ENCODE data around the gene GSTO1.
A peak's percentile ranks its signal among the peaks of the same experiment; 100 is the strongest.
"Not testable (repeated sequence)": the region's sequence is repeated elsewhere in the genome, so short reads cannot be mapped to it uniquely, and the experiment has no call there.

The GSTO1 gene

DNA sequence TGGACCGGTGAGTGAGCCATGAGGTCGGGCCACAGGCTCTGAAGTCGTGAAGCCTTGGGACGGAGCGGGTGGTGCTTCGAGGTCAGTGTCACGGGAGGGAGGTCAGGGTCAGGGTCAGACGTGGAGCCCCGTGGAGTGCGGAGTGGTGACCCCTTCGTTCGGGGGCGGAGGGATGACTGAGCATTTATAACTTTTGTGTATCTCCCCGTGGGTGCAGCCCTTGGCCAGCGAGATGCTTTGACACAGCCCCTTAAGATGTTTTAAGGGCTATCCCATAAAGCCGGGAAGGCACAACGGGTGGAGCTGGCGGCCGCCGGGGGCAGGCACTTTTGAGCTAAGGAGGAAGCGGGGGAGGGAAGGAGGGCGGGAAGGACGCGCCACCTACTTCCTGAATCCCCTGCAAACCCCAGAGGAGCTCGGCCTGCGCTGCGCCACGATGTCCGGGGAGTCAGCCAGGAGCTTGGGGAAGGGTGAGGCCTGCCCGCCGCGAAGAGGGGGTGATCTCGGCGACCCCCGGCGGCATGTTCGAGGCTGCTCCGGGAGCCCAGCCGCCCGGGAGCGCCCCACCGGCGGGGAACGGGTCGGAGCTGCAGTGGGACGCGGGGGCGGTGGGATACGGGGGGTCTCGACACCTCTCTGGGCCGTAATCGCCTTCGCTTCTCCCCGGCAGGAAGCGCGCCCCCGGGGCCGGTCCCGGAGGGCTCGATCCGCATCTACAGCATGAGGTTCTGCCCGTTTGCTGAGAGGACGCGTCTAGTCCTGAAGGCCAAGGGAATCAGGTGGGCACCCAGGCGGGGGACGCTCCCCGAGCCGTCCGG lies at the start of gene GSTO1:
Gene GSTO1, plus strand, starts transcription at position 400 of the 818 bp plus-strand sequence. Its CDS starts 37 bp downstream, at position 437.
- DNase-seq: peak; percentile 88

- DNase-seq: no peak
Measured at GRCh38 chr10:104208730-104209129, 46.0 kb upstream of the GSTO1 start.

GRCh38 chr10:104209575-104210198 lies 45.0 kb upstream of the GSTO1 start:
- DNase-seq: peak; percentile 66

DNA sequence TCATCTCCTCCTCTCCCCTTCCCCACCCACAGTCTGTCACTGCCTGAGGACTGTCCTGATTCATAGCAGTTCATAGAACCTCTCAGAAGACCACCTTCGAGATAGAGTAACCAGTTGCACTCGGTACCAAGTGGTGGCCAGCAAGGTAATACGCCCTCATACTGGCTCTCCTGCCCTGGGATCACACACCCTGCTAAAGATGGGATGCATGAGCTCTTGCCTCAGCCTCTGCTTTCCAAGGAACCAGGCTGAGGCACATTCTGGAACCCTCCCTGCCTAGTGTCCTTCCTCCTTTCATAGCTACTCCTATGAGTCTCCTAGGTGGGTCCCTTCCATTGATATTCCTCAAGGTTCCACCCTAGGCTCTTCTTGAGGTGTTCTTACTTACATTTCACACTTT lies 38.1 kb upstream of the GSTO1 start:
- DNase-seq: no peak

GRCh38 chr10:104218751-104219150 lies 35.9 kb upstream of the GSTO1 start:
- peak; percentile 39 for DNase-seq

DNA sequence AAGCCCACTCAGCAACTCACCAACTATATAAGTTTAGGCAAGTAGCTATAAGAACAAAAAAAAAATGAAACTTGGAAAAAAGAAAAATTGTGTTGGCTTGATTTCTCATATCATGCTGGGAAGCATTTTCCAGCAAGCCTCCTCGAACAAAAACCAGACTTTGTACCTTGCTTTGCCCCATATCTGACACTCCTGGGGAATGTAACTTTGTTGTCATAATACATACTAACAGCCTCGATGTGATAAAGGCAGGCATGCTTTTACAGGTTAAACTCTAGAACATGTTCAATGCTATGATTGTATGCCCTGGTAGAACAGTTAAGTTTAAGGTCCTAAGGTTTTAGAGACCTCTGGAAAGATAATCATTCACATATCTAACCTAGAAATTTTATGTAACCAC lies 34.2 kb upstream of the GSTO1 start:
- no peak for DNase-seq

- no peak for DNase-seq
Measured at GRCh38 chr10:104223304-104223703, 31.4 kb upstream of the GSTO1 start.

- no peak for DNase-seq
Measured at GRCh38 chr10:104230490-104230889, 24.2 kb upstream of the GSTO1 start.

DNA sequence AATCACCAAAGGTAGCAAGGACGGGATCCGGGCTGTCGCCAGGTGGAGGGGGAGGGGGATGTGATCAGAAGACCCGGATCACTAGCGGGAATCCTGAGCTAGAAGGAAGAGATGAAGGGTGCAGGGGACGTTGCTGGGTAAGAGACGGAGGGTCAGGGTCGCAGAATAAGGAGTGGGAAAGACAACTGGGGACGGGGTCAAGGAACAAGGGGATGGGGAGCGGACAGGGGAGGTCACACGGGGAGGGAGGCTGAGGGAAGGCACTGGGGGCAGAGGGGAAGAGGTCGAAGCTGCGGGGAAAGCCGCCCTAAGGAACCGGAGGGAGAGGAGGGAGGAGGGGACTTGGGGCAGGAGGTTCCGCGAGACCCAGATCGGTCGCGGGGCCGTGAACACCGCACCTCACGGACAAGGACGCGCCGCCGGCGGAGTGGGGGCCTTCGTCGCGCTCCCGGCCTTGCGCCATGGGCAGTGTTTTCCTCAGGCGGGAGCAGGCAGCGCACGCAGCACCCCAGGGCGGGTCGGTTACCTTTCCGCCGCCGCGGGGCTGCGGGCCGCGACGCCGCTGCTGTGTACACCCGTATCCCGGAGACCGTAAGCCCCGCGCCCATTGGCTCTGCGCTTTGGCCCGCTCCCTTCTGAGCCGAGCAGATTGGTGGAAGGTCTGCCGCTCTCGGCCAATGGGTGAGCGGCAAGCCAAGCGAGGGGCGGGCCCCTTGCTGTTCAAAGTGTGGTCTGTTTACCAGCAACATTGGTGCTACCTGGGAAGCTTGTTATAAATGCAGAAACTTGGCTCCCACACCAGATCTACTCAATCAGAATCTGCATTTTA lies 22.7 kb upstream of the GSTO1 start, which contains the start of gene CFAP43:
Gene CFAP43, minus strand, starts transcription at position 581 of the 829 bp plus-strand sequence. Its CDS starts 118 bp downstream, at position 463.
- DNase-seq: peak; percentile 98

DNA sequence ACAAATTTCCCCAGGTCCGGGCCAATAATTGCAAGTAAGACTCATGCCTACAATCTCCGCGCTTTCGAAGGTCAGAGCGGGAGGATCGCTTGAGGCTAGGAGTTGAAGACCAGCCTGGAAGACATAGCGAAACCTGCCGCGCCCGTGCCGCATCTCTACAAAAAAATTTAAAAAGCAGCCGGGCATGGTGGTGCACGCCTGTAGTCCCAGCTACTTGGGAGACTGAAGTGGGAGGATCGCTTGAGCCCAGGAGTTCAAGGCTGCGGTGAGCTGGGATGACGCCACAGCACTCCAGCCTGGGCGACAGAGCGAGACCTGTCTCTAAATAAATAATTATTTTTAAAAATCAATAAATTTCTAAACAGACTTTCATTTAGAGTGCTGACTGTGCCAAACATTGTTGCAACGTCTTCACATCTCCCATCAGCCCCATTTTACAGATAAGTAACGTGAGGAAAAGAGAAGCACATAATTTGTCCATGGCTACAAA lies 22.0 kb upstream of the GSTO1 start:
- DNase-seq: no peak

GRCh38 chr10:104233817-104234216 lies 20.9 kb upstream of the GSTO1 start:
- no peak for DNase-seq

GRCh38 chr10:104234934-104235333 lies 19.8 kb upstream of the GSTO1 start:
- peak; percentile 22 for DNase-seq

GRCh38 chr10:104235801-104236200 lies 18.9 kb upstream of the GSTO1 start:
- DNase-seq: no peak

- peak; percentile 44 for DNase-seq
Measured at GRCh38 chr10:104240078-104240477, 14.6 kb upstream of the GSTO1 start.

DNA sequence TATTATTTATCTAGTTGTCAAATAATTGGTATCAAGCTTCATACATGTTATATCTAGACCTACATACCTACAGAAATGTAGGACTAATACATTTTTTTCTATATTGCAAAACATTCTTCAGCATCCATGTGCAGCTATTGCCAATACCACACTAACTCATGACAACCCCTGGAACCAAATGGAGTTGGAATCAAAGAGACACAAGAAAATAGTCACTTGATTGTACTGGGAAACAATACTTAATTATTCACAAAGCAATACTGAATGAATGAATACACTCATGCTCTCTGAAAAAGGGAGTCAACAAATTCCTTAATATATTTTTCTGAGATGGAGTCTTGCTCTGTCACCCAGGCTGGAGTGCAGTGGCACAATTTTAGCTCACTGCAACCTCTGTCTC lies 12.1 kb upstream of the GSTO1 start:
- DNase-seq: no peak

DNA sequence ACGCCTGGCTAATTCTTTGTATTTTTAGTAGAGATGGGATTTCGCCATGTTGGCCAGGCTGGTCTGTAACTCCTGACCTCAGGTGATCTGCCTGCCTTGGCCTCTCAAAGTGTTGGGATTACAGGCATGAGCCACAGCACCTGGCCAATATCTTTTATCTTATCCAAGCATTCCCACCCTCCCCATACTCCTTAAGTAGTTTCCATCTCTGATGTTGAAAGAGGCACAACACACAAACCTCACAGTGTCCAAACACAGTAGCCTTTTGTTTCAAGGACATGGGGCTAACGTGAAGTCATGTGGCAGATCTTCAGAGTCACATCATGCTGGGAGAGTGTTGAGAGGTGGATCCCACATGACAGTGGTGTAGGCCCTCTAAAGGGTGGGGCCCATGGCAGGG lies 11.7 kb upstream of the GSTO1 start:
- DNase-seq: not testable (repeated sequence)

DNA sequence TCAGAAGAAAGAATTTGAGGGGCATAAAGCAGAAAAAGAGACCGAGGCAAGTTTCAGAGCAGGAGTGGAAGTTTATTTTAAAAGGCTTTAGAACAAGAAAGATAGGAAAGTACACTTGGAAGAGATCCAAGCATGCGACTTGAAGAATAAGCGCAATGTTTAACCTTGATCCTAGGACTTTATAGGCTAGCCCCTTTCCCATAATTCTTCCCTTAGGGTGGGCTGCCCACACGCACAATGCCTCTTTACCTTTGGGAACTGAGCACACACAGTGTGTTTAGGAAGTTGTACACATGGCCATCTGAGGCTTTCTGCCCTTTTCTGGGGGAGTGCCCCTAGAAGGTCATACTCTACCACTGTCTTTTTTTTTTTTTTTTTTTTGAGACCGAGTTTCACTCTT lies 11.2 kb upstream of the GSTO1 start:
- DNase-seq: no peak

DNA sequence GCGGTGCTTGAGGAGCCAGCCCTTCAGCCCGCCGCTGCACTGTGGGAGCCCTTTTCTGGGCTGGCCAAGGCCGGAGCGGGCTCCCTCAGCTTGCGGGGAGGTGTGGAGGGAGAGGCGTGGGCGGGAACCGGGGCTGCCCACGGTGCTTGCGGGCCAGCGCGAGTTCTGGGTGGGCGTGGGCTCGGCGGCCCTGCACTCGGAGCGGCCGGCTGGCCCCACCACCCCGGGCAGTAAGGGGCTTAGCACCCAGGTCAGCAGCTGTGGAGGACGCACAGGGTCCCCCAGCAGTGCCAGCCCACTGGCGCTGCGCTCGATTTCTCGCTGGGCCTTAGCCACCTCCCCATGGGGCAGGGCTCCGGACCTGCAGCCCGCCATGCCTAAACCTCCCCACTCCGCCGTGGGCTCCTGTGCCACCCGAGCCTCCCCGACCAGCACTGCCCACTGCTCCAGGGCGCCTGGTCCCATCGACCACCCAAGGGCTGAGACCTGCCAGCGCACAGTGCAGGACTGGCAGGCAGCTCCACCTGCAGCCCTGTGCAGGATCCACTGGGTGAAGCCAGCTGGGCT lies 9.5 kb upstream of the GSTO1 start:
- no peak for DNase-seq

DNA sequence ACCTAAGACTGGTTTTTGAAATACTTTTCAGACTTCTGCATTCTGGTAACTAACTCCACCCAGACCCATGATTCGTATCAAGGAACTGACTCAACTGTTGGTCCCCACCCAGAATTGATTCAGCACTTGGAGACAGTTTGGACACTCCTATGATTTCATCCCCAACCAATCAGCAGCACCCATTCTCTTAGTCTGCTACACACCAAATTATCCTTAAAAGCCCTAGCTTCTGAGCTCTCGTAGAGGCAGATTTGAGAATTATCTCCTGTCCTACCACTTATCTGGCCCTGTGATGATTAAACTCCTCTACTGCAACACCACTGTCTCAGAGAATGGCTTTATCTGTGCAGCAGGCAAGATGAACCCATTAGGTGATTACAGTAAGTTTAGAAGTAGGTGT lies 7.7 kb upstream of the GSTO1 start:
- DNase-seq: peak; percentile 83

- DNase-seq: peak; percentile 46
Measured at GRCh38 chr10:104247513-104248146, 7.1 kb upstream of the GSTO1 start.

DNA sequence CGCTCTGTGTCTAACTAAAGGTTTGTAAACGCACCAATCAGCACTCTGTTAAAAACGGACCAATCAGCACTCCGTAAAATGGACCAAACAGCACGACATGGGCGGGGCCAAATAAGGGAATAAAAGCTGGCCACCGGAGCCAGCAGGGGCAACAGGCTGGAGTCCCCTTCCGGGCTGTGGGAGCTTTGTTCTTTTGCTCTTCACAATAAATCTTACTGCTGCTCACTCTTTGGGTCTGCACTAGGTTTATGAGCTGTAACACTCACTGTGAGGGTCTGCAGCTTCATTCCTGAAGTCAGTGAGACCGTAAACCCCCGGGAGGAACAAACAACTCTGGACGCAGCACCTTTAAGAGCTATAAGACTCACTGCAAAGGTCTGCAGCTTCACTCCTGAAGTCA lies 5.8 kb upstream of the GSTO1 start:
- DNase-seq: not testable (repeated sequence)

GRCh38 chr10:104250371-104250770 lies 4.3 kb upstream of the GSTO1 start:
- no peak for DNase-seq

Data from OCI-M1 (cell line).